Testis (tissue), 3 donors: Measurements from ENCODE around the gene ABI3. TPM values are rescaled to one million over a fixed set of nuclear protein-coding genes. Genes with fewer than 3 reads are reported as not detected.
A peak's percentile ranks its signal among the peaks of the same experiment; 100 is the strongest.

ENCODE experiments used
- DNase-seq: peaks from one replicate; pipeline ENCODE4 v3.0.0-alpha.2; 2019
- H3K27ac ChIP-seq, 2 donors: fragments of 200-600 bp; sonication (generic); one replicate each; pipeline ENCODE4 v1.5.1; 2019
- H3K27me3 ChIP-seq: fragments of 200-600 bp; sonication (generic); one replicate; pipeline ENCODE4 v1.5.1; 2019
- H3K36me3 ChIP-seq: fragments of 200-600 bp; sonication (generic); one replicate; pipeline ENCODE4 v1.5.1; 2017; ENCODE audit warnings: low read depth; ENCODE audit errors: missing control alignments
- H3K4me1 ChIP-seq: fragments of 200-600 bp; sonication (generic); one replicate; pipeline ENCODE4 v1.5.1; 2019
- H3K4me3 ChIP-seq, 2 donors: fragments of 200-600 bp; sonication (generic); one replicate each; pipeline ENCODE4 v1.5.1; 2017 to 2019
- H3K9me3 ChIP-seq: fragments of 200-600 bp; sonication (generic); one replicate; pipeline ENCODE4 v1.5.1; 2017
- CTCF ChIP-seq, 3 experiments: fragments of 450-650 bp in 2 of 3; fragments of 200-600 bp in 1 of 3; sonication (generic) in 1 of 3; IDR thresholded peaks; one replicate each; pipeline ENCODE4 v1.5.1; 2016 to 2019; ENCODE audit warnings: antibody characterized with exemption in 3 of 3, mild to moderate bottlenecking in 2 of 3, moderate library complexity in 1 of 3
- POLR2A ChIP-seq: fragments of 450-650 bp; IDR thresholded peaks from one replicate; pipeline ENCODE4 v1.6.1; 2017; ENCODE audit warnings: antibody characterized with exemption, mild to moderate bottlenecking, moderate library complexity
- WGBS, 2 donors: methylation state at CpG; one replicate each; pipeline ENCODE4 v1.1.5; 2018; 5-methylcytosine and 5-hydroxymethylcytosine counted together
- intact Hi-C: fragments of 100-400 bp; cut with DNase I; formaldehyde crosslinking; loops from one replicate; pipeline ENCODE4 v1.15.1; 2023; ENCODE audit warnings: low total_unique reads
- polyA plus RNA-seq: library from polyadenylated mRNA; stranded (reverse); fragments of 350-450 nt; fragmentation: Illumina TruSeq; extraction: RNeasy Lipid Tissue Mini Kit (QIAGEN cat#74804); gene quantifications from one replicate; pipeline ENCODE4 v1.2.3, GENCODE V29; 2014; ENCODE audit warnings: low read depth, low replicate concordance; ENCODE audit not compliant: insufficient read depth
- total RNA-seq, 2 donors: library from RNA; depleted of rRNA; stranded (reverse); fragments of >200 nt; gene quantifications; one replicate each; pipeline ENCODE4 v1.2.3, GENCODE V29; 2016

ABI3 gene
- total and polyA plus RNA-seq, 3 donors from 2014 or later: 0.87 to 3.9 (median 2.2) TPM

- WGBS, 2 donors: 36 to 39% methylated on average over 5 of the region's 5 CpGs
- no peaks in the 10 kb centered on the region for H3K36me3 ChIP-seq
- H3K4me3 ChIP-seq: no peak overlapping the region
- H3K27ac ChIP-seq: no peak overlapping the region
- TF ChIP-seq POLR2A: no peak
- peak; percentile 53 to 71 (median 57) for TF ChIP-seq CTCF (IDR thresholded peaks at IDR 0.05)
- H3K9me3 ChIP-seq: no peaks in the 10 kb centered on the region
- intact Hi-C loops: no loop called here
- DNase-seq: peak; percentile 74
- H3K27me3 ChIP-seq: no peaks in the 10 kb centered on the region
- H3K4me1 ChIP-seq: peaks cover 10% of the 10 kb centered on the region
These were observed 17.1 kb downstream of the ABI3 start for GRCh38 chr17:49227436-49228261.

- H3K27me3 ChIP-seq: no peaks in the 10 kb centered on the region
- no peaks in the 10 kb centered on the region for H3K36me3 ChIP-seq
- TF ChIP-seq CTCF (IDR thresholded peaks at IDR 0.05) (no peak), POLR2A (no peak)
- WGBS, 2 donors: 51 to 59% methylated on average over 6 of the region's 6 CpGs
- DNase-seq: no peak
- no peak overlapping the region for H3K27ac ChIP-seq
- no peak overlapping the region for H3K4me3 ChIP-seq
- no peaks in the 10 kb centered on the region for H3K9me3 ChIP-seq
- intact Hi-C loops: no loop called here
- H3K4me1 ChIP-seq: peaks cover 8% of the 10 kb centered on the region
These were observed 18.7 kb downstream of the ABI3 start for GRCh38 chr17:49229076-49229804.

GRCh38 chr17:49229805-49230600 is 19.5 kb downstream of the ABI3 start:
- Histone ChIP-seq H3K4me3 (peak overlapping the region; percentile 51 to 63), H3K4me1 (peaks cover 6% of the 10 kb centered on the region), H3K27ac (no peak overlapping the region), H3K27me3 (no peaks in the 10 kb centered on the region), H3K36me3 (no peaks in the 10 kb centered on the region), H3K9me3 (no peaks in the 10 kb centered on the region)
- 3 to 4% methylated on average over 28 to 34 of the region's 36 CpGs for WGBS, 2 donors
- TF ChIP-seq CTCF (IDR thresholded peaks at IDR 0.05) (no peak), POLR2A (no peak)
- intact Hi-C loops: no loop called here
- DNase-seq: no peak

GRCh38 chr17:49230636-49231562 is 20.4 kb downstream of the ABI3 start, which contains the start of gene PHOSPHO1:
TSS of gene PHOSPHO1 (minus strand) at chr17:49230787. CDS start at chr17:49226691, 4,096 bp downstream.
- H3K36me3 ChIP-seq: no peaks in the 10 kb centered on the region
- 3 to 4% methylated on average over 23 to 46 of the region's 58 CpGs for WGBS, 2 donors
- H3K4me3 ChIP-seq: peak within 1 kb of the TSS; percentile 51 to 63
- H3K27me3 ChIP-seq: no peaks in the 10 kb centered on the region
- no peaks in the 10 kb centered on the region for H3K9me3 ChIP-seq
- DNase-seq: peak; percentile 92
- no peak for TF ChIP-seq CTCF (IDR thresholded peaks at IDR 0.05)
- no peak for TF ChIP-seq POLR2A
- H3K27ac ChIP-seq: no peak within 1 kb of the TSS
- H3K4me1 ChIP-seq: peaks cover 6% of the 10 kb centered on the region
- intact Hi-C loops: no loop called here
